Right lobe of liver (tissue), 6 donors: ENCODE data around the gene TCF12. TPM values are rescaled to one million over a fixed set of nuclear protein-coding genes. Genes with fewer than 3 reads are reported as not detected.
"Not testable (repeated sequence)": the region's sequence is repeated elsewhere in the genome, so short reads cannot be mapped to it uniquely, and the experiment has no call there.

Experiments used
- ATAC-seq, 4 donors: fragments of 200-7000 bp; cut with Tn5 transposase; one replicate each; pipeline ENCODE4 v1.9.1; 2020; ENCODE audit warnings: mild to moderate bottlenecking in 4 of 4, moderate library complexity in 4 of 4
- DNase-seq, 3 donors: peaks; one replicate each; pipeline ENCODE4 v3.0.0-alpha.2; 2020
- H3K27ac ChIP-seq, 3 donors: fragments of 200-600 bp; one replicate each; pipeline ENCODE4 v1.8.0; 2022
- H3K27me3 ChIP-seq, 2 donors: fragments of 200-600 bp; one replicate each; pipeline ENCODE4 v1.8.0; 2022
- H3K36me3 ChIP-seq, 4 donors: fragments of 200-600 bp; sonication (generic) in 1 of 4; one replicate each; pipeline versions ENCODE4 v1.5.1 to v1.8.0; 2017 to 2022; ENCODE audit warnings: control low read depth in 1 of 4
- H3K4me1 ChIP-seq, 4 donors: fragments of 200-600 bp; sonication (generic) in 1 of 4; one replicate each; pipeline versions ENCODE4 v1.5.1 to v1.8.0; 2017 to 2022; ENCODE audit warnings: control low read depth in 1 of 4
- H3K4me3 ChIP-seq, 3 donors: fragments of 200-600 bp; one replicate each; pipeline ENCODE4 v1.8.0; 2022
- H3K9me3 ChIP-seq, 4 donors: fragments of 200-600 bp; sonication (generic) in 1 of 4; one replicate each; pipeline versions ENCODE4 v1.5.1 to v1.8.0; 2017 to 2022; ENCODE audit warnings: control low read depth in 1 of 4
- CTCF ChIP-seq, 4 donors: fragments of 200-600 bp in 3 of 4; fragments of 450-650 bp in 1 of 4; IDR thresholded peaks; one replicate each; pipeline versions ENCODE4 v1.5.1 to v1.8.0; 2016 to 2022; ENCODE audit warnings: antibody characterized with exemption in 4 of 4, mild to moderate bottlenecking in 2 of 4
- POLR2A ChIP-seq: fragments of 450-650 bp; IDR thresholded peaks from one replicate; pipeline ENCODE4 v1.6.1; 2017; ENCODE audit warnings: antibody characterized with exemption, mild to moderate bottlenecking
- WGBS: methylation state at CpG from one replicate; pipeline ENCODE4 v1.1.6; 2018; ENCODE audit warnings: low coverage, low lambda C conversion rate; ENCODE audit not compliant: insufficient coverage; ENCODE audit errors: missing lambda C conversion rate; 5-methylcytosine and 5-hydroxymethylcytosine counted together
- intact Hi-C, 2 donors: fragments of 100-400 bp; cut with DNase I; formaldehyde crosslinking; loops; one replicate each; pipeline versions ENCODE4 v1.11.2 to v1.14.1; 2022
- total RNA-seq, 6 experiments: library from RNA; depleted of rRNA in 2 of 6; stranded (reverse); fragments of >200 nt in 2 of 6; fragmentation: NEBNext Ultra II Directional in 3 of 6; extraction: Animal tissue kit (Norgen Biotek cat#: 25700) in 3 of 6; gene quantifications; one replicate each; pipeline versions ENCODE4 v1.1.0 to v1.2.4, GENCODE V29; 2016 to 2023
- donor health status: DM: no; HTN: yes; CAD: no.
- donor health status: DM: no; HTN: no; CAD: no.
- donor health status: DM: no; HTN: no; CAD: no.
- donor health status: DM: no; HTN: yes; CAD: no.
- donor health status: DM: no; HTN: yes; CAD: no.

TCF12 gene
- total RNA-seq, 6 experiments from 2014 or later: 28.9 to 41.9 (median 35.3) TPM

- 67% methylated on average over 2 of the region's 2 CpGs for WGBS
- H3K27me3 ChIP-seq: no peaks in the 10 kb centered on the region
- ATAC-seq (no peak), DNase-seq (no peak)
- no peaks in the 10 kb centered on the region for H3K36me3 ChIP-seq
- H3K4me3 ChIP-seq: no peak overlapping the region
- H3K4me1 ChIP-seq: peaks cover 0 to 22% (median 4%) of the 10 kb centered on the region in 4 donors
- no peaks in the 10 kb centered on the region for H3K9me3 ChIP-seq
- intact Hi-C loops: no loop called here
- H3K27ac ChIP-seq: no peak overlapping the region
- TF ChIP-seq CTCF (IDR thresholded peaks at IDR 0.05) (no peak), POLR2A (no peak)
Measured at GRCh38 chr15:56930669-56931313, 12.3 kb downstream of the TCF12 start.

- TF ChIP-seq CTCF (IDR thresholded peaks at IDR 0.05): no peak
- TF ChIP-seq POLR2A: no peak
- ATAC-seq (peak; percentile 44 to 66 (median 54)), DNase-seq (no peak)
- intact Hi-C loops: no loop called here
- Histone ChIP-seq H3K36me3 (no peaks in the 10 kb centered on the region), H3K27me3 (no peaks in the 10 kb centered on the region), H3K9me3 (no peaks in the 10 kb centered on the region), H3K4me1 (peaks cover 0 to 22% (median 4%) of the 10 kb centered on the region in 4 donors), H3K27ac (no peak overlapping the region), H3K4me3 (no peak overlapping the region)
- WGBS: 29% methylated on average over 1 of the region's 1 CpG
Measured at GRCh38 chr15:56931639-56932508, 13.4 kb downstream of the TCF12 start.

GRCh38 chr15:56932509-56932868 is 14.0 kb downstream of the TCF12 start:
- H3K27ac ChIP-seq, H3K27me3 ChIP-seq, intact Hi-C loops, ATAC-seq, DNase-seq, H3K36me3 ChIP-seq, H3K4me3 ChIP-seq, H3K9me3 ChIP-seq: not testable (repeated sequence)
- WGBS: 84% methylated on average over 4 of the region's 4 CpGs
- H3K4me1 ChIP-seq: peaks cover 0 to 22% (median 4%) of the 10 kb centered on the region in 4 donors

- WGBS: 53% methylated on average over 1 of the region's 1 CpG
- TF ChIP-seq POLR2A (no peak), CTCF (IDR thresholded peaks at IDR 0.05) (no peak)
- H3K27ac ChIP-seq: no peak overlapping the region
- no peaks in the 10 kb centered on the region for H3K36me3 ChIP-seq
- intact Hi-C loops: no loop called here
- ATAC-seq (no peak), DNase-seq (no peak)
- peaks cover 0 to 22% (median 4%) of the 10 kb centered on the region in 4 donors for H3K4me1 ChIP-seq
- H3K9me3 ChIP-seq: no peaks in the 10 kb centered on the region
- no peak overlapping the region for H3K4me3 ChIP-seq
- no peaks in the 10 kb centered on the region for H3K27me3 ChIP-seq
Measured at GRCh38 chr15:56933410-56933809, 15.0 kb downstream of the TCF12 start.

GRCh38 chr15:56933811-56934210 is 15.4 kb downstream of the TCF12 start:
- intact Hi-C loops: no loop called here
- peaks cover 0 to 22% (median 4%) of the 10 kb centered on the region in 4 donors for H3K4me1 ChIP-seq
- no peak overlapping the region for H3K4me3 ChIP-seq
- ATAC-seq (no peak), DNase-seq (no peak)
- no peak for TF ChIP-seq POLR2A
- no peak for TF ChIP-seq CTCF (IDR thresholded peaks at IDR 0.05)
- H3K9me3 ChIP-seq: no peaks in the 10 kb centered on the region
- H3K27ac ChIP-seq: no peak overlapping the region
- H3K27me3 ChIP-seq: no peaks in the 10 kb centered on the region
- H3K36me3 ChIP-seq: no peaks in the 10 kb centered on the region
